HUES48 (cell line): ENCODE results near the gene PLGRKT.
A peak's percentile ranks its signal among the peaks of the same experiment; 100 is the strongest.
"Not testable (repeated sequence)": the region's sequence is repeated elsewhere in the genome, so short reads cannot be mapped to it uniquely, and the experiment has no call there.

Experiments
- H3K27ac ChIP-seq: one replicate; pipeline ENCODE4 v1.7.0; 2013; ENCODE audit warnings: low read depth, low read length, inconsistent platforms
- H3K27me3 ChIP-seq: 2 replicates; pipeline ENCODE4 v1.6.1; 2013; ENCODE audit warnings: mild to moderate bottlenecking, low read length; ENCODE audit not compliant: control insufficient read depth, insufficient read depth
- H3K36me3 ChIP-seq: 2 replicates; pipeline ENCODE4 v1.6.1; 2013; ENCODE audit warnings: low read length; ENCODE audit not compliant: control insufficient read depth, insufficient read depth
- H3K4me1 ChIP-seq: 2 replicates; pipeline ENCODE4 v1.6.1; 2013; ENCODE audit warnings: mild to moderate bottlenecking, low read length; ENCODE audit not compliant: control insufficient read depth, insufficient read depth
- H3K4me3 ChIP-seq: 2 replicates; pipeline ENCODE4 v1.5.1; 2013; ENCODE audit warnings: mild to moderate bottlenecking, low read depth, low read length
- H3K9ac ChIP-seq: 2 replicates; pipeline ENCODE4 v1.6.1; 2013; ENCODE audit warnings: mild to moderate bottlenecking, low read depth, low read length, moderate library complexity
- H3K9me3 ChIP-seq: 2 replicates; pipeline ENCODE4 v1.6.1; 2013; ENCODE audit warnings: low read length; ENCODE audit not compliant: control insufficient read depth, insufficient read depth

The PLGRKT gene

DNA sequence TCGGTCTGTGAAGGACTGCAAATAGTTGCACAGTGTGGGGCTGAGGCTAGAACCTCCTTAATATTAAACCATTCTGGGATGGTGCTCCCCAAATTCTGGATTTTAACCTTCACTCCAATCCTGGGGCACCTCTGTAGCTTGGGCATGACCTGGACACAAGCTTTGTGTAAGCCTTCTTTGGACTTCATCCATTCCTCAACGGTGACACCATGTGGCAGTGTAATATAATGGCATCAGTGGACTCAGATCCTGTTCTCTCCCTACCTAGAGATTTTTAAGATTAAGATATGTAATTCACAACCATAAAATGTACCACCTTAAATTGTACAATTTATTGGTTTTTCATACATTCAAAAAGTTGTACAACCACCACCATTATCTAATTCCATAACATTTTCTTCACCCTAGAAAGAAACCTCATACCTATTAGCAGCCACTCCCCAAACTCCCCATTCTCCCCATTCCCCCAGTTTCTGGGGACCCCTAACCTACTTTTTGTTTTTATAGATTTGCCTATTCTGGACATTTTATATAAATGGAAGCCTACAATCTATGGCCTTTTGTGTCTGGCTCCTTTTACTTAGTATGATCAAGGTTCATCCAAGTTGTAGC is 4.8 kb upstream of the PLGRKT start:
- Histone ChIP-seq H3K4me3 (no peak overlapping the region), H3K36me3 (no peaks in the 10 kb centered on the region), H3K27ac (no peak overlapping the region), H3K9ac (no peak overlapping the region), H3K4me1 (peaks cover 10% of the 10 kb centered on the region), H3K27me3 (no peaks in the 10 kb centered on the region), H3K9me3 (no peaks in the 10 kb centered on the region)

DNA sequence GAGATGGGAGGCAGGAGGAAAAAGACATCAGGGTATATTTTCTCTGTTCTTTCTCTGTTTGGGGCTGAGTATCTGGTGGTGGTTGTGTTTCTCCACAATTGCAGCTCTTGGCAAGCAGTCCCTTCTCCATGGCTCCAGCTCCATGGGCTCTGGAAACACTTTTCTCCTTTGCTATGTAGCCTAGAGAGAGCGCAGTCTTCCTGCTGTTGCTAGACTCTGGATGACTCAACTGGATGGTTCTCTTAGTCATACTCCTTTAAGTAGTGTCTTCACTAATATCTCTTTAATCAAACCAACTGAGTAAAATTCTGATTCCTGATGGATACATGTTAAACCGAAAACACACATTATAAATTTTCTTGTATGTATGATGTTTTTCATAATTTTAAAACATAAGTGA is 3.3 kb upstream of the PLGRKT start:
- no peaks in the 10 kb centered on the region for H3K27me3 ChIP-seq
- no peak overlapping the region for H3K4me3 ChIP-seq
- H3K27ac ChIP-seq: no peak overlapping the region

DNA sequence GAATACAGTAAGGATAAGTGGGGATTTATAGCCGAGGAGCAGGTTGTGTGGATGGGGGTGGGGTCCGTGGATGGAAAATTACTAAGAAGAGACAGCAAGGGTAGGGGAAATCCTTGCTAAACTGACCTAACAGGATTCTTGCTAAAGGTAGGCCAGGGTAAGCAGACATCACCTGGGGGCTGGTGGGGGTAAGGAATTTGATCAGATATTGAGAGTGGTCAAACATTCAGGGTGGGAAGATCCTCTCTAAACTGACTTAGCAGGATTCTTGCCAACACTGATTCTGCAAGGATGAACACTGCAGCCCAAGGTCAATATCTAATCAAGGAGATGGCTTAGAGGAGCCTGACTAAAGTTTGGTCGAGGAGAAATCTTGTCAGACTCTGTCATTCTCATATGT is 2.7 kb upstream of the PLGRKT start:
- H3K9ac ChIP-seq: no peak overlapping the region
- H3K27ac ChIP-seq: no peak overlapping the region
- H3K27me3 ChIP-seq: no peaks in the 10 kb centered on the region
- H3K4me3 ChIP-seq: no peak overlapping the region
- H3K9me3 ChIP-seq: peaks cover 2% of the 10 kb centered on the region; the same call in 1 of the 2 replicates
- H3K4me1 ChIP-seq: peaks cover 10% of the 10 kb centered on the region
- peaks cover 8% of the 10 kb centered on the region for H3K36me3 ChIP-seq

More for the DNA sequence above, 3.3 kb upstream of the PLGRKT start:
- no peak overlapping the region for H3K9ac ChIP-seq
- peaks cover 10% of the 10 kb centered on the region for H3K4me1 ChIP-seq
- H3K36me3 ChIP-seq: 0 out of 2 replicates have a peak, but pooled peaks cover 2% of the 10 kb centered on the region
- no peaks in the 10 kb centered on the region for H3K9me3 ChIP-seq

DNA sequence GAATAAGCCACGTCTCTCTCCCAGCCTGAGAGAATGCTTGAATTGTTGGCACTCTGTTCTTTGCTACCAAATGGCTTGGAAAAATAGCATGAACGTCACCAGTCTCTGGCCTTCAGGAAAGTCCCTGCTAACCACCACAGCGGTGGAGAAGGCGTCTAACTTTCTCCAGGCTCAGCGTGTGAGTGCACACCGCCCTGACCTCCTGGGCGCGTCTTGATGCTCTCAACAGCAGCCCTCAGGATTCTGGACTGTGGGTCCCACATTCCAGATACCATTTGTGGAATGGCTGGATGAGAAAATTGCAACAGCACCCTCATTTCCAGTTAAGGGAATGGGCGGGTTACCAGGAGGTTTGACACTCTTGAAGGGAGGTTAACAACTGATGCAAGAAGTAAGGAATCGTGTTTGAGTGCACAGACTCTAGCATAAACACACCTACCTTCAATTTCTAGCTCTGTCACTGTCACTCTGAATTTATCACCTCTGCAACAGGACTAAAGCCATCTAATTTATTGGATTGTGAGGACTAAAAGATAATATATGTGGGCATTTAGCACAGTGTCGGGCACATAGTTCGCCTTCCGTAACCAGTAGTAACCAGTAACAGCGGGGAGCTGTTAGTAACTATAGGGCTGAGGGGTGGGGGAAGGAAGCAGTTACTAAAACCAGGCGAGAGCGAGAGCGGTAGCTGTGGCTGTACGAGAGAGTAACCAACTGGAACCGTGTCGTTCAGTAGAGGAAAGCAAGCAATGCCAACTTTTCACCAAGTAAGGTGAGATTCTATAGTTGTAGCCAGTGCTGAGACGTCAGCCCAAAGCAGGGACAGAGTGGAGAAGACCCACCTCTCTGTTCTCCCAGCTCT is 807 bp upstream of the PLGRKT start:
- Histone ChIP-seq H3K9ac (no peak overlapping the region), H3K27ac (peak overlapping the region; percentile 26), H3K4me1 (peaks cover 10% of the 10 kb centered on the region), H3K4me3 (peak overlapping the region; percentile 85), H3K36me3 (peaks cover 11% of the 10 kb centered on the region), H3K9me3 (peaks cover 5% of the 10 kb centered on the region), H3K27me3 (no peaks in the 10 kb centered on the region)

DNA sequence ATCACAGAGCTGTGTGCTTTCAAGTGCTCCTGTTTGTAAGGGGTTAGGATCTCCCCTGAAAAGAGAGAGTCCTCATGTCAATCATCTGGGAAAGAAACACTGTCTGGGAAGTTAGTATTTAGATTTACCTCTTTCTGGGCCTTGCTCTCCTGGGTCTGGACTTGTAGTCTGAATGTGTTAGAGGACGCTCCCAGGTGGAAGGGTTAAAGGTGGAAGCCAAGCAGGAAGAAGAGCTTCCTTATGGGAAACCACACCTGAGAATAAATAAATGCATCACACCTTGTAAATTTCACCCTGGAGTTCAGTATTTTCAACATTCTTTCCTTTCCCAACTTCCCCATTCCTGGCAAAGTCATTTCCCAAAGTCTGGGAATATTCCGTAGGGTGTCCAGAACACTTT is 1.3 kb downstream of the PLGRKT start:
- no peak overlapping the region for H3K27ac ChIP-seq
- H3K27me3 ChIP-seq: no peaks in the 10 kb centered on the region
- H3K9ac ChIP-seq: no peak overlapping the region
- peaks cover 10% of the 10 kb centered on the region for H3K4me1 ChIP-seq
- H3K4me3 ChIP-seq: peak overlapping the region; percentile 85; the same call in 1 of the 2 replicates
- H3K36me3 ChIP-seq: peaks cover 14% of the 10 kb centered on the region
- H3K9me3 ChIP-seq: peaks cover 12% of the 10 kb centered on the region

DNA sequence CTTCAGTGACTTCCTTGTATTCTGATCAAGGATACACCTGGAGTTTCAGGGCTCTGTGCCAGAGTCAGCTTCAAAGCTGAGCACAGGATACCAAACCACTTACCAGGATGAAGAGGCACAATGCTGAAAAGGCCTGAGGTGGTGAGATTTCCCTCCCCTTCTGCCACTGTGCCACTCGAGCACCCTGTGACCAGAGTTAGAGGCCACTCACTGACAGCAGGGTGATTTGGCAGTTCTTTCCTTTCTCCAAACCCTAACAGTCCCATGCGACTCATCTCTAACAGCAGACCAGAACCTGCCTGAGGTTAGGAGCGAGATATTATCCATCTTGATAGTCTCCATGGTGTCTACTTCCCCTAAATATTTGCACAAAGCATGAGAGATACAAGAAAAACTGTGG is 1.8 kb downstream of the PLGRKT start:
- no peak overlapping the region for H3K27ac ChIP-seq
- H3K4me3 ChIP-seq: no peak overlapping the region
- H3K27me3 ChIP-seq: no peaks in the 10 kb centered on the region
- no peak overlapping the region for H3K9ac ChIP-seq
- H3K36me3 ChIP-seq: peaks cover 14% of the 10 kb centered on the region
- peaks cover 12% of the 10 kb centered on the region for H3K9me3 ChIP-seq
- peaks cover 10% of the 10 kb centered on the region for H3K4me1 ChIP-seq

DNA sequence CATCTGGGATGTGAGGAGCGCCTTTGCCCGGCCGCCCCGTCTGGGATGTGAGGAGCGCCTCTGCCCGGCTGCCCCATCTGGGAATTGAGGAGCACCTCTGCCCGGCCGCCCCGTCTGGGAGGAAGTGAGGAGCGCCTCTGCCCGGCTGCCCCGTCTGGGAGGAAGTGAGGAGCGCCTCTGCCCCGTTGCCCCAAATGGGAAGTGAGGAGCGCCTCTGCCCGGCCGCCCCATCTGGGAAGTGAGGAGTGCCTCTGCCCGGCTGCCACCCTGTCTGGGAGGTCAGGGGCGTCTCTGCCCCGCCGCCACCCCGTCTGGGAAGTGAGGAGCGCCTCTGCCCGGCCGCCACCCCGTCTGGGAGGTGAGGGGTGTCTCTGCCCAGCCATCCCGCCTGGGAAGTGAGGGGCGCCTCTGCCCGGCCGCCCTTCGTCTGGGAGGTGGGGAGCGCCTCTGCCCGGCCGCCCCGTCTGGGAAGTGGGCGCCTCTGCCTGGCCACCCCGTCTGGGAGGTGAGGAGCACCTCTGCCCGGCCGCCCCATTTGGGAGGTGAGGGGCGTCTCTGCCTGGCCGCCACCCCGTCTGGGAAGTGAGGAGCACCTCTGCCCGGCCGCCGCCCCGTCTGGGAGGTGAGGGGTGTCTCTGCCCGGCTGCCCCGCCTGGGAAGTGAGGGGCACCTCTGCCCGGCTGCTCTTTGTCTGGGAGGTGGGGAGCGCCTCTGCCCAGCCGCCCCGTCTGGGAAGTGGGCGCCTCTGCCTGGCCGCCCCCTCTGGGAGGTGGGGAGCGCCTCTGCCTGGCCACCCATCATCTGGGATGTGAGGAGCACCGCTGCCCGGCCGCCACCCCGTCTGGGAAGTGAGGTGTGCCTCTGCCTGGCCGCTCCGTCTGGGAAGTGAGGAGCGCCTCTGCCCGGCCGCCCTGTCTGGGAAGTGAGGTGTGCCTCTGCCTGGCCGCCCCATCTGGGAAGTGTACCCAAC is 3.6 kb downstream of the PLGRKT start:
- H3K9ac ChIP-seq, H3K27me3 ChIP-seq, H3K27ac ChIP-seq, H3K4me3 ChIP-seq: not testable (repeated sequence)
- Histone ChIP-seq H3K9me3 (peaks cover 12% of the 10 kb centered on the region), H3K4me1 (peaks cover 10% of the 10 kb centered on the region), H3K36me3 (peaks cover 19% of the 10 kb centered on the region)

DNA sequence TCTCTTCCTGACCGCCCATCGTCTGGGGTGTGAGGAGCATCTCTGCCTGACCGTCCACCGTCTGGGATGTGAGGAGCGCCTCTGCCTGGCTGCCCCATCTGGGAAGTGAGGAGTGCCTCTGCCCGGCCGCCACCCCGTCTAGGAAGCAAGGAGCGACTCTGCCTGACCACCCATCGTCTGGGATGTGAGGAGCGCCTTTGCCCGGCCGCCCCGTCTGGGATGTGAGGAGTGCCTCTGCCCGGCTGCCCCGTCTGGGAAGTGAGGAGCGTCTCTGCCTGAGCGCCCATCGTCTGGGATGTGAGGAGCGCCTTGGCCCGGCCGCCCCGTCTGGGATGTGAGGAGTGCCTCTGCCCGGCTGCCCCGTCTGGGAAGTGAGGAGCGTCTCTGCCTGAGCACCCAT is 4.4 kb downstream of the PLGRKT start:
- Histone ChIP-seq H3K36me3 (peaks cover 19% of the 10 kb centered on the region), H3K9me3 (peaks cover 12% of the 10 kb centered on the region)
- H3K27ac ChIP-seq, H3K4me1 ChIP-seq, H3K27me3 ChIP-seq, H3K9ac ChIP-seq, H3K4me3 ChIP-seq: not testable (repeated sequence)

DNA sequence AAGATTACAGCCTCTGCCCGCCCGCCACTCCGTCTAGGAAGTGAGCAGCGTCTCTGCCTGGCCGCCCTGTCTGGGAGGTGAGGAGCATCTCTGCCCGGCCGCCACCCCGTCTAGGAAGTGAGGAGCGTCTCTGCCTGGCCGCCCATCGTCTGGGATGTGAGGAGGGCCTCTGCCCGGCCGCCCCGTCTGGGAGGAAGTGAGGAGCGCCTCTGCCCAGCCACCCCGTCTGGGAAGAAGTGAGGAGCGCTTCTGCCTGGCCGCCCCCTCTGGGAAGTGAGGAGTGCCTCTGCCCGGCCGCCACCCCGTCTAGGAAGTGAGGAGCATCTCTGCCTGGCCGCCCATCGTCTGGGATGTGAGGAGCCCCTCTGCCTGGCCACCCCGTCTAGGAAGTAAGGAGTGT is 4.8 kb downstream of the PLGRKT start:
- Histone ChIP-seq H3K9me3 (peaks cover 12% of the 10 kb centered on the region), H3K36me3 (peaks cover 19% of the 10 kb centered on the region)
- not testable (repeated sequence) for H3K27ac ChIP-seq, H3K27me3 ChIP-seq, H3K9ac ChIP-seq, H3K4me3 ChIP-seq, H3K4me1 ChIP-seq

DNA sequence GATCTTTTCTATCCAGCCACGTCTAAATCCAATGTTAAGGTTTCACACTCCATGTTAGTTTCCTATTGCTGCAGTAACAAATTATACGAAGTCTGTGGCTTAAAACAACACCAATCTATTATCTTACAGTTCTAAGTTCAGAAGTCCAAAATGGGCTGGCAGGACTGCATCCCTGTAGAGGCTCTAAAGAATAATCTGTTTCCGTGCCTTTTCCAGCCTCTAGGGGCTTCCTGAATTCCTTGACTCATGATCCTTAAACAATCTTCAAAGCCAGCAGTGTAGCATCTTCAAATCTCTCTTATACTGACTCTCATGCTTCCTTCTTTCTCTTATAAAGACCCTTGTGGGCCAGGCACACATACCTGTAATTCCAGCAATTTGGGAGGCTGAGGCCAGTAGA is 6.8 kb downstream of the PLGRKT start:
- H3K9ac ChIP-seq: no peak overlapping the region
- peaks cover 16% of the 10 kb centered on the region for H3K36me3 ChIP-seq
- no peak overlapping the region for H3K27ac ChIP-seq
- no peaks in the 10 kb centered on the region for H3K27me3 ChIP-seq
- peaks cover 12% of the 10 kb centered on the region for H3K9me3 ChIP-seq
- no peak overlapping the region for H3K4me3 ChIP-seq
- H3K4me1 ChIP-seq: no peaks in the 10 kb centered on the region
